ENCODE measurements around the gene RIC1.

RIC1 gene

DNA sequence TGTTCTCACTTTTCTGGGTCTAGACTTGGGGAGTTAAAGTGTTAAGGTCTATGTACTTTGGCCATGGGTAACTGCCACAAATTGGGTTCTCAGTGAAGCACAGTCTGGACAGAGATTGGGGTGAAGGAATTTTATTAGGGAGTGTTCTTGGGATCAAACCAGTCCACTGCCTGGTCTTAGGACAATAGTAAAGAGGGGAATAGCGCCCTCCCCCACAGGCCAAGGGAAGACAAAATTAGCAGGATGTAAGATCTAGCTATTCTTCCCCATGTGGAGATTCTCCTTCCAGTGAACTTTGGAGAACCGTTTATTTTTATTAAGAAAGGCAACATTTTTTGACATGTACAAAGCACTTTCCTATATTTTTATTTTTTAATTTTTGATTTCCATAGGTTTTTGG is 18.4 kb upstream of the RIC1 start:
- TF ChIP-seq, protein P1, sequence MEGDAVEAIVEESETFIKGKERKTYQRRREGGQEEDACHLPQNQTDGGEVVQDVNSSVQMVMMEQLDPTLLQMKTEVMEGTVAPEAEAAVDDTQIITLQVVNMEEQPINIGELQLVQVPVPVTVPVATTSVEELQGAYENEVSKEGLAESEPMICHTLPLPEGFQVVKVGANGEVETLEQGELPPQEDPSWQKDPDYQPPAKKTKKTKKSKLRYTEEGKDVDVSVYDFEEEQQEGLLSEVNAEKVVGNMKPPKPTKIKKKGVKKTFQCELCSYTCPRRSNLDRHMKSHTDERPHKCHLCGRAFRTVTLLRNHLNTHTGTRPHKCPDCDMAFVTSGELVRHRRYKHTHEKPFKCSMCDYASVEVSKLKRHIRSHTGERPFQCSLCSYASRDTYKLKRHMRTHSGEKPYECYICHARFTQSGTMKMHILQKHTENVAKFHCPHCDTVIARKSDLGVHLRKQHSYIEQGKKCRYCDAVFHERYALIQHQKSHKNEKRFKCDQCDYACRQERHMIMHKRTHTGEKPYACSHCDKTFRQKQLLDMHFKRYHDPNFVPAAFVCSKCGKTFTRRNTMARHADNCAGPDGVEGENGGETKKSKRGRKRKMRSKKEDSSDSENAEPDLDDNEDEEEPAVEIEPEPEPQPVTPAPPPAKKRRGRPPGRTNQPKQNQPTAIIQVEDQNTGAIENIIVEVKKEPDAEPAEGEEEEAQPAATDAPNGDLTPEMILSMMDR (IDR thresholded peaks at IDR 0.05; ENCODE audit: insufficient read depth, low read depth, low read length, missing control alignments), result no peak
- DNase-seq (ENCODE audit: low read depth), result no peak

DNA sequence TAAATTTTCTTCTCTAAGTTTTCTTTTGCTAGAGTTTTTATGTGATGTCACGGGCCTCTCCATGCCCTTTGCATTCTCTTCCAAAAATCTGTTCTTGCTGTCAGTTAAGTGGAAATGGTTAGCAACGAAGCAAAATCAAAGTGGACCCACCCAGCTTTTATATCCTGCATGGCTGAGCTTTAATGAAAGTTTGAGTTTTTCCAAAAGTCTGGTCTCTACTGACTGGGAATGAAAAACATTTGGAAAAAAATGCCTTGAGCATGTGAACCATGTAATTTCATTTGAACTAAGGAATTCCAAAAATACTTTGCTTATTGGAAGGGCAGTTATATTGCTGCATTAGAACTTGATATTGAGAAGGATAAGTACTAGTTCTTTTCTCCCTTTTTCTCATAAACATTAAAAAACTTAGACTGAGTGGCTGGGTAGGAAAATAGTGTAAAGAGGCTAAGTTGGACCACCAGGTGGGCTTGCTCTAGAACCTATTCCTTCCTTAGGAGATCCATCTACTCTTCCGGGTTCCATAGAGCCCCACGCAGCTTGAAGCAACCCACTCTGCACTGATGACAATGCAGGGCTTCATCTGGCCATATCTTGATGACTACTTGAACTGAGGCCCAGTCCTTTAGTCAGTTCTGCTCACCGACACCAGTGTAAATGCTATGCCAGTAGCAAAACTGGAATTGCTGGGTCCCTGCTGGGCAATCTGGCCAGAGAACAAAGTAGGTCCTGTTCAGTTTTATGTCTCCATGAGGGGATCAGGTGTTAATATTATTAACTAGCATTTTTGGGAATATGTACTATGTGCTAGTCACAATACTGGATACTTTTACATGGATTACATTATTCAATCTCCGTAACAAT is 17.4 kb upstream of the RIC1 start:
- TF ChIP-seq, protein P1 (IDR thresholded peaks at IDR 0.05; ENCODE audit: insufficient read depth, low read depth, low read length, missing control alignments), result no peak
- no peak overlapping the region for H3K4me3 ChIP-seq (ENCODE audit: low read length)
- no peak for DNase-seq (ENCODE audit: low read depth)

More for the DNA sequence above, 18.4 kb upstream of the RIC1 start:
- no peak overlapping the region for H3K4me3 ChIP-seq (ENCODE audit: low read length)

DNA sequence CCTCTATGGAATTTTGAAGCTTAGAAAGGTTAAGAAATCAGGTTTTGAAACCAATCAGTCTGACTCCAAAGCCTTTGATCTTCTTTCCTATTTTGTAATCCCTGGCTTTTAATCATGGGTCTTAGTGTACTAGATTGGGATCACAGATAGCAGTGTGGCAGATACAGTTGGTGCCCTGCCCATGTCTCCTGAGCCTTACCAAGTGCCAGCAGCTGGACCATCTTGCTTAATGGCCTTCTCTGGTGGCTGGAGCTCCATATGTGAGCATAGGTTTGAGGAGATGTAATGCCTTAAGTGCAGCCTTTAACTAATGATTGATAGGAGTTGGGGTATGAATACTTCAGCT is 16.7 kb upstream of the RIC1 start:
- DNase-seq (ENCODE audit: low read depth), result no peak
- TF ChIP-seq, protein P1 (IDR thresholded peaks at IDR 0.05; ENCODE audit: insufficient read depth, low read depth, low read length, missing control alignments), result no peak
- H3K4me3 ChIP-seq (ENCODE audit: low read length), result no peak overlapping the region

DNA sequence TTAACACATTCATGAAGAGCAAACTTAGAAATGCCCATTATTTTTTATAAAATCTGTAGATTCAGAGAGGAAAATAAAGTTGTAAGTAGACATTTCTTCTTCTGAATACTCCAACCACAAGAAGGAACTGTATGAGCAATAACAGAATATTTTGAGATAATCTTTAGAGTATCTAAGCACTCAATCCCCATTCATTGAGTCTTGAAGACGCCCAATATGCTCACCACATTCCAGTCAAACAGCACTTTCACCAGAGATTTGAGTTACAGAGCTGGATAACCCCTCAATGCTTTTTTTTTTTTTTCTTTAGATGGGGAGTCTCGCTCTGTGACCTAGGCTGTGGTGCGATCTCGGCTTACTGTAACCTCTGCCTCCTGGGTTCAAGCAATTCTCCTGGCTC is 14.7 kb upstream of the RIC1 start:
- no peak overlapping the region for H3K4me3 ChIP-seq (ENCODE audit: low read length)
- DNase-seq (ENCODE audit: low read depth), result no peak
- TF ChIP-seq, protein P1 (IDR thresholded peaks at IDR 0.05; ENCODE audit: insufficient read depth, low read depth, low read length, missing control alignments), result no peak

DNA sequence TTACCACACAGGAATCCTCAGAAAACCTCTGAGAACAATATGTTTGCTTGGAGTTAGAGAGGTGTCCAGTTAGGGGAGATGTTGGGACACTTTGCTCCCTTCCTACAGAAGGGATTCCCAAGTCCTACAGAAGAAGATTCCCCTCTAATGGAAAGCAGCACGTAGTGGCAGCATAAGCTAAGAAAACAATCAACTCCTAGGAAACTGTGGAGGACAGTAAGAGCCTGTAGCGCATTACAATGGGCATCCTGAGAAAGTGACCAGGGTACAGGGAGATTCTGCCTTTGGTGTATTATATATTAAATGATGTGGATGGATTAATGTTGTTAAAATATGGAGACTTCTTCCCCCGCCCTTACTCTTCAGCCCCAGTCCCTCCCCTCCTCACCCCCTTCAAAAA is 13.9 kb upstream of the RIC1 start:
- DNase-seq (ENCODE audit: low read depth), result no peak
- no peak overlapping the region for H3K4me3 ChIP-seq (ENCODE audit: low read length)
- TF ChIP-seq, protein P1 (IDR thresholded peaks at IDR 0.05; ENCODE audit: insufficient read depth, low read depth, low read length, missing control alignments), result no peak

DNA sequence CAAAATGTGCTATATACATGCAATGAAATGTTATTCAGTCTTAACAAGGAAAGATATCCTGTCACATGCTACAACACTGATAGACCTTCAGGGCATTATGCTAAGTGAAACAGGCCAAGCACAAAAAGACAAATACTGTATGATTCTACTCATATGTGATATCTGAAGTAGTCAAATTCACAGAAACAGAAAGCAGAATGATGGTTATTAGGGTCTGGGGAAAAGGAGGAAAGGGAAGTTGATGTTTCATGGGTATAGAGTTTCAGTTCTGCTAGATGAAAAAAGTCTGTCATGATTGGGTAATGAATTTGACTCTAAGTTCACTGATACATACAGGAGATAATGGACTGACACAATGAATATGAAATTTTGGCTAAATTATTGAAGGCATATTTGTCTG is 11.2 kb upstream of the RIC1 start:
- no peak for DNase-seq (ENCODE audit: low read depth)
- TF ChIP-seq, protein P1 (IDR thresholded peaks at IDR 0.05; ENCODE audit: insufficient read depth, low read depth, low read length, missing control alignments), result no peak

DNA sequence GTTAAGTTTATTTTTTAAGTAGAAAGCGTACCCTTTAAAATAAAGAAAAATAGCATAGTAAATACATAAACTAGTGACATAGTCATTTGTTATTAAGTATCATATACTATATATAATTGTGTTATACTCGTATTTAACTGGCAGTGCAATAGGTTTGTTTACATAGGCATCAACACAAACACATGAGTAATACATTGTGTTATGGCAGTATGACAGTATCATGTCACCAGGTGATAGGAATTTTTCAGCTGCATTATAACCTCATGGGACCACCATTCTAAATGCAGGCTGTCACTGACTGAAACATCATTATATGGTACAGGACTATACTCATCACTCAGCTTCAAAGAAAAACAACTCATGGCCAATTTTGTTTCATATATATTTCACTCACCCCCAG is 8.4 kb upstream of the RIC1 start:
- no peak overlapping the region for H3K4me3 ChIP-seq (ENCODE audit: low read length)
- DNase-seq (ENCODE audit: low read depth), result peak; percentile 26
- TF ChIP-seq, protein P1 (IDR thresholded peaks at IDR 0.05; ENCODE audit: insufficient read depth, low read depth, low read length, missing control alignments), result no peak

More for the DNA sequence above, 11.2 kb upstream of the RIC1 start:
- H3K4me3 ChIP-seq (ENCODE audit: low read length), result no peak overlapping the region

Measured in epithelial cell of esophagus (primary cell).